ENCODE results near the gene KCMF1.

KCMF1 gene

GRCh38 chr2:85022232-85022631 lies 51.3 kb downstream of the KCMF1 start:
- DNase-seq (ENCODE audit: low read depth) = no peak

- DNase-seq (ENCODE audit: low read depth) = no peak
These were observed 53.5 kb downstream of the KCMF1 start for GRCh38 chr2:85024372-85025047.

GRCh38 chr2:85032621-85033020 lies 61.7 kb downstream of the KCMF1 start:
- DNase-seq (ENCODE audit: low read depth) = no peak

GRCh38 chr2:85033388-85033787 lies 62.4 kb downstream of the KCMF1 start:
- DNase-seq (ENCODE audit: low read depth) = no peak

- DNase-seq (ENCODE audit: low read depth) = no peak
These were observed 63.2 kb downstream of the KCMF1 start for GRCh38 chr2:85034158-85034557.

- DNase-seq (ENCODE audit: low read depth) = no peak
These were observed 66.7 kb downstream of the KCMF1 start for GRCh38 chr2:85037622-85038021.

- no peak for DNase-seq (ENCODE audit: low read depth)
These were observed 71.4 kb downstream of the KCMF1 start for GRCh38 chr2:85042330-85042729.

- no peak for DNase-seq (ENCODE audit: low read depth)
These were observed 77.6 kb downstream of the KCMF1 start for GRCh38 chr2:85048534-85048933.

GRCh38 chr2:85049236-85049635 lies 78.3 kb downstream of the KCMF1 start:
- no peak for DNase-seq (ENCODE audit: low read depth)

- no peak for DNase-seq (ENCODE audit: low read depth)
These were observed 82.8 kb downstream of the KCMF1 start for GRCh38 chr2:85053802-85054201.

- DNase-seq (ENCODE audit: low read depth) = no peak
These were observed 86.4 kb downstream of the KCMF1 start for GRCh38 chr2:85057226-85057962.

GRCh38 chr2:85061896-85062295 lies 90.9 kb downstream of the KCMF1 start:
- no peak for DNase-seq (ENCODE audit: low read depth)

- no peak for DNase-seq (ENCODE audit: low read depth)
These were observed 91.6 kb downstream of the KCMF1 start for GRCh38 chr2:85062565-85062964.

GRCh38 chr2:85063981-85064599 lies 93.1 kb downstream of the KCMF1 start:
- no peak for DNase-seq (ENCODE audit: low read depth)

- DNase-seq (ENCODE audit: low read depth) = no peak
These were observed 94.1 kb downstream of the KCMF1 start for GRCh38 chr2:85064927-85065577.

GRCh38 chr2:85066006-85066740 lies 95.2 kb downstream of the KCMF1 start:
- DNase-seq (ENCODE audit: low read depth) = no peak

- DNase-seq (ENCODE audit: low read depth) = peak; percentile 4
These were observed 96.0 kb downstream of the KCMF1 start for GRCh38 chr2:85066874-85067351.

GRCh38 chr2:85071096-85071495 lies 100.1 kb downstream of the KCMF1 start:
- DNase-seq (ENCODE audit: low read depth) = no peak

- no peak for DNase-seq (ENCODE audit: low read depth)
These were observed 102.1 kb downstream of the KCMF1 start for GRCh38 chr2:85073033-85073432.

- DNase-seq (ENCODE audit: low read depth) = no peak
These were observed 105.8 kb downstream of the KCMF1 start for GRCh38 chr2:85076618-85077274.

- DNase-seq (ENCODE audit: low read depth) = no peak
These were observed 107.0 kb downstream of the KCMF1 start for GRCh38 chr2:85077859-85078419.
